Body of pancreas (tissue), 4 donors: ENCODE results near the gene NOL9. TPM values are rescaled to one million over a fixed set of nuclear protein-coding genes. Genes with fewer than 3 reads are reported as not detected.

ENCODE experiments used
- ATAC-seq: fragments of 150-250 bp; one replicate; pipeline ENCODE4 v1.9.1; 2016
- DNase-seq, 4 donors: peaks; one replicate each; pipeline ENCODE4 v3.0.0-alpha.2; 2019
- H3K27ac ChIP-seq, 4 donors: fragments of 200-600 bp; sonication (generic); 1 replicate in 3 of 4; 2 replicates in 1 of 4; pipeline versions ENCODE4 v1.5.1 to v1.6.1; 2016 to 2019; ENCODE audit warnings: mild to moderate bottlenecking in 1 of 4, mixed read lengths in 1 of 4, moderate library complexity in 1 of 4
- H3K27me3 ChIP-seq, 2 donors: fragments of 200-600 bp; sonication (generic); one replicate each; pipeline ENCODE4 v1.6.0; 2016; ENCODE audit warnings: mild to moderate bottlenecking in 1 of 2
- H3K36me3 ChIP-seq, 2 donors: fragments of 200-600 bp; sonication (generic); replicated peaks in 1 of 2; 2 replicates each; pipeline ENCODE4 v1.5.1; 2016; ENCODE audit warnings: low read depth in 2 of 2; ENCODE audit not compliant: insufficient read depth in 1 of 2
- H3K4me1 ChIP-seq: fragments of 200-600 bp; sonication (generic); one replicate; pipeline ENCODE4 v1.6.0; 2016
- H3K4me3 ChIP-seq, 2 donors: fragments of 200-600 bp; sonication (generic); 1 replicate in 1 of 2; 2 replicates in 1 of 2; pipeline ENCODE4 v1.5.1; 2016 to 2019
- H3K9me3 ChIP-seq, 3 donors: fragments of 200-600 bp; sonication (generic); 1 replicate in 2 of 3; 2 replicates in 1 of 3; pipeline ENCODE4 v1.5.1; 2016
- CTCF ChIP-seq, 7 experiments: fragments of 450-650 bp in 4 of 7; fragments of 200-600 bp in 3 of 7; sonication (generic) in 3 of 7; IDR thresholded peaks; one replicate each; pipeline ENCODE4 v1.5.1; 2016 to 2019; ENCODE audit warnings: antibody characterized with exemption in 7 of 7
- POLR2A ChIP-seq, 3 donors: fragments of 450-650 bp; IDR thresholded peaks; one replicate each; pipeline ENCODE4 v1.6.1; 2016; ENCODE audit warnings: antibody characterized with exemption in 3 of 3, mild to moderate bottlenecking in 2 of 3
- WGBS, 2 donors: methylation state at CpG; one replicate each; pipeline ENCODE4 v1.1.5; 2017; 5-methylcytosine and 5-hydroxymethylcytosine counted together
- intact Hi-C: fragments of 100-400 bp; cut with DNase I; formaldehyde crosslinking; loops from one replicate; pipeline ENCODE4 v1.15.1; 2023
- total RNA-seq, 2 donors: library from RNA; depleted of rRNA; stranded (reverse); fragments of >200 nt; gene quantifications; one replicate each; pipeline ENCODE4 v1.1.0, GENCODE V29; 2016

Gene NOL9
- total RNA-seq, 2 donors from 2014 or later = 13.7 to 27.4 TPM

GRCh38 chr1:6506210-6507036, 47.9 kb downstream of the NOL9 start:
- 65 to 69% methylated on average over 3 to 28 of the region's 31 CpGs for WGBS, 2 donors
- H3K27me3 ChIP-seq = no peaks in the 10 kb centered on the region
- intact Hi-C loops = no loop called here

GRCh38 chr1:6505367-6506209, 48.7 kb downstream of the NOL9 start:
- H3K27ac ChIP-seq = no peak overlapping the region
- no peaks in the 10 kb centered on the region for H3K27me3 ChIP-seq
- DNase-seq (no peak), ATAC-seq (no peak)
- no peaks in the 10 kb centered on the region for H3K36me3 ChIP-seq
- H3K4me3 ChIP-seq = no peak overlapping the region
- H3K4me1 ChIP-seq = peaks cover 5% of the 10 kb centered on the region
- H3K9me3 ChIP-seq = no peaks in the 10 kb centered on the region
- intact Hi-C loops = no loop called here
- no peak for TF ChIP-seq CTCF (IDR thresholded peaks at IDR 0.05)
- TF ChIP-seq POLR2A (IDR thresholded peaks at IDR 0.05) = no peak
- 75 to 82% methylated on average over 7 to 31 of the region's 31 CpGs for WGBS, 2 donors

More at GRCh38 chr1:6506210-6507036, 47.9 kb downstream of the NOL9 start:
- Histone ChIP-seq H3K27ac (no peak overlapping the region), H3K4me1 (peaks cover 5% of the 10 kb centered on the region), H3K9me3 (no peaks in the 10 kb centered on the region), H3K36me3 (no peaks in the 10 kb centered on the region), H3K4me3 (no peak overlapping the region)
- TF ChIP-seq CTCF (IDR thresholded peaks at IDR 0.05) = no peak
- TF ChIP-seq POLR2A (IDR thresholded peaks at IDR 0.05) = no peak
- DNase-seq (no peak), ATAC-seq (no peak)

- Histone ChIP-seq H3K27ac (no peak overlapping the region), H3K4me1 (peaks cover 5% of the 10 kb centered on the region), H3K36me3 (no peaks in the 10 kb centered on the region), H3K27me3 (no peaks in the 10 kb centered on the region), H3K4me3 (no peak overlapping the region), H3K9me3 (no peaks in the 10 kb centered on the region)
- TF ChIP-seq CTCF (IDR thresholded peaks at IDR 0.05) (no peak), POLR2A (IDR thresholded peaks at IDR 0.05) (no peak)
- intact Hi-C loops = no loop called here
- DNase-seq (no peak), ATAC-seq (no peak)
- 77 to 87% methylated on average over 8 to 15 of the region's 15 CpGs for WGBS, 2 donors
These were observed 49.4 kb downstream of the NOL9 start for GRCh38 chr1:6504887-6505286.

- H3K27me3 ChIP-seq = no peaks in the 10 kb centered on the region
- TF ChIP-seq CTCF (IDR thresholded peaks at IDR 0.05) (no peak), POLR2A (IDR thresholded peaks at IDR 0.05) (no peak)
- intact Hi-C loops = no loop called here
- no peak for DNase-seq
- WGBS, 2 donors = 75 to 88% methylated on average over 9 to 19 of the region's 20 CpGs
- H3K4me3 ChIP-seq = no peak overlapping the region
- no peak for ATAC-seq
- H3K9me3 ChIP-seq = no peaks in the 10 kb centered on the region
- H3K4me1 ChIP-seq = peaks cover 5% of the 10 kb centered on the region
- no peak overlapping the region for H3K27ac ChIP-seq
- H3K36me3 ChIP-seq = no peaks in the 10 kb centered on the region
These were observed 50.3 kb downstream of the NOL9 start for GRCh38 chr1:6503884-6504602.
